Tibial nerve (tissue), 3 donors: Measurements from ENCODE around the gene ABHD3.

Experiments
- CTCF ChIP-seq, 5 experiments: fragments of 200-600 bp in 3 of 5; fragments of 450-650 bp in 2 of 5; sonication (generic) in 3 of 5; IDR thresholded peaks; one replicate each; pipeline ENCODE4 v1.5.1; 2016 to 2019; ENCODE audit warnings: antibody characterized with exemption in 5 of 5, mild to moderate bottlenecking in 3 of 5, moderate library complexity in 2 of 5
- POLR2A ChIP-seq, 2 donors: fragments of 450-650 bp; IDR thresholded peaks; one replicate each; pipeline ENCODE4 v1.6.1; 2017; ENCODE audit warnings: antibody characterized with exemption in 2 of 2, mild to moderate bottlenecking in 2 of 2, moderate library complexity in 2 of 2

DNA sequence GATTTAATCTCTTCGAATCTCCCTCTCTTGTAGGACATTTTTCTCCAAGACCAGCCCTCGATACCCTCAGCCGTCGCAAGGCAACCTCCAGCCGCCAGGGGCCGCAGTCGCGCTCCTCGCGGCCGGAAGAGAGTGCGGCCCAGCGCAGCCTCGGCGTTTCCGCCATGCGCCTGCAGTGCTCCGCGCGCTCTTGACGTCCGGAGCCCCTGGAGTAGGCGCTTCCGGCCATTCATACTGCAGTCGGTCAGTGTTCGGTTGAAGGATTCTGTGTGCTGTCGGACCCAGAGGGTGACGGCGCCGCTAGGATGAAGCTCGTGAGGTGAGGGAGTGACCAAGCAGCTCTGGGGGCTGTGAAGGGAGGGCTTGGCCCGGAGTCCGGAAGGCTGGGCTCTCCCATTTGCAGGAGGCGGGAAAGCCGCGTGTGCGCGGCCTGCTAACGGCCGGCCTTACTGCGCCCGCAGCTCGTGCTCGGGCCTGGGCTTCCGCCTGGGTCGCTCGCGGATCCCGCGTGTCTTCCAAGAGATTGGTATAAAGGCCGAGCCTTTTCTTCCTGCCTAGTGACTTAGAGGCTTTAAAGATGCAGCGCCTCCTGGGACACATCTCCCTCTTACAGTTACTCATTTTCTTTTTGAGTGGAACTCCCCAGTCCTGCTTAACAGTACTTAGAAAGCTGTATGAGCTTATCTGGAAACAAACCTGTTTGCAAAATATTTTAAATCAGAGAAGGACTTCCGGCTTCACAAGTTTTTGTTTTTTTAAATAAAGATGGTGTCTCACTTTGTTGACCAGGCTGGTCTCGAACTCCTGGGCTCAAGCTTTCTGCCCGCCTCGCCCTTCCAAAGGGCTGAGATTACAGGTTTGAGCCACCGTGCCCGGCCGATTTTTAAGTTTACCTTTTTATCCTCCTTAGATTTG, 92.2 kb downstream of the ABHD3 start, which contains the start of gene SNRPD1:
- TF ChIP-seq CTCF (IDR thresholded peaks at IDR 0.05) (peak; percentile 91 to 96 (median 94)), POLR2A (IDR thresholded peaks at IDR 0.05) (no peak)
